Measurements from ENCODE around the gene ERAS. TPM values are rescaled to one million over a fixed set of nuclear protein-coding genes. Genes with fewer than 3 reads are reported as not detected.
A peak's percentile ranks its signal among the peaks of the same experiment; 100 is the strongest.

Gene ERAS
- polyA plus RNA-seq, 1 donor from 2014 or later: 3.6 TPM

- Histone ChIP-seq H3K79me2 (replicated peaks; ENCODE audit: insufficient read depth, low read length) (no peaks in the 10 kb centered on the region), H3K36me3 (ENCODE audit: insufficient read depth, low read length) (no peaks in the 10 kb centered on the region), H3K4me2 (ENCODE audit: low read length) (no peak overlapping the region), H3K9me3 (ENCODE audit: low read length) (no peaks in the 10 kb centered on the region), H3F3A (ENCODE audit: insufficient read depth, low read length, poor library complexity, severe bottlenecking) (no peaks in the 10 kb centered on the region), H4K20me1 (ENCODE audit: insufficient read depth) (no peaks in the 10 kb centered on the region), H3K9ac (ENCODE audit: low read length) (no peak overlapping the region), H3K27ac (ENCODE audit: low read length) (no peak overlapping the region), H3K4me3 (ENCODE audit: low read length) (no peak overlapping the region), H3K9me2 (ENCODE audit: insufficient read depth, low read length) (no peaks in the 10 kb centered on the region), H2AFZ (ENCODE audit: low read depth, low read length) (no peak overlapping the region), H3K27me3 (ENCODE audit: insufficient read depth, low read depth, low read length) (no peaks in the 10 kb centered on the region)
- no peak for TF ChIP-seq TAF1 (IDR thresholded peaks at IDR 0.05; ENCODE audit: low read depth)
- TF ChIP-seq EP300 (conservative IDR thresholded peaks at IDR 0.05; ENCODE audit: poor library complexity, severe bottlenecking): no peak
- TF ChIP-seq POLR2AphosphoS5 (IDR thresholded peaks at IDR 0.05): no peak
Measured at GRCh38 chrX:48798318-48798717, 28.0 kb upstream of the ERAS start.

GRCh38 chrX:48800574-48801279, 25.6 kb upstream of the ERAS start:
- no peaks in the 10 kb centered on the region for H3K36me3 ChIP-seq (ENCODE audit: insufficient read depth, low read length)
- H3K9me2 ChIP-seq (ENCODE audit: insufficient read depth, low read length): no peaks in the 10 kb centered on the region
- H3F3A ChIP-seq (ENCODE audit: insufficient read depth, low read length, poor library complexity, severe bottlenecking): no peaks in the 10 kb centered on the region
- peak overlapping the region; percentile 65 for H2AFZ ChIP-seq (ENCODE audit: low read depth, low read length)
- no peaks in the 10 kb centered on the region for H3K79me2 ChIP-seq (replicated peaks; ENCODE audit: insufficient read depth, low read length)
- H3K9me3 ChIP-seq (ENCODE audit: low read length): no peaks in the 10 kb centered on the region
- H3K9ac ChIP-seq (ENCODE audit: low read length): peak overlapping the region; percentile 81
- H3K4me3 ChIP-seq (ENCODE audit: low read length): peak overlapping the region; percentile 77
- H3K27ac ChIP-seq (ENCODE audit: low read length): peak overlapping the region; percentile 93
- peak overlapping the region; percentile 76 for H3K4me2 ChIP-seq (ENCODE audit: low read length)
- TF ChIP-seq EZH2 (IDR thresholded peaks at IDR 0.05; ENCODE audit: borderline replicate concordance, insufficient read depth, low read length, poor library complexity, severe bottlenecking): no peak
- no peak for TF ChIP-seq MXI1 (conservative IDR thresholded peaks at IDR 0.05; ENCODE audit: poor library complexity, severe bottlenecking)
- no peak for TF ChIP-seq TAF1 (IDR thresholded peaks at IDR 0.05; ENCODE audit: low read depth)
- TF ChIP-seq REST (IDR thresholded peaks at IDR 0.05; ENCODE audit: borderline replicate concordance): peak; percentile 52
- no peak for TF ChIP-seq EP300 (conservative IDR thresholded peaks at IDR 0.05; ENCODE audit: poor library complexity, severe bottlenecking)
- TF ChIP-seq SMC3 (conservative IDR thresholded peaks at IDR 0.05; ENCODE audit: poor library complexity): peak; percentile 42
- peak; percentile 34 for TF ChIP-seq RAD21 (conservative IDR thresholded peaks at IDR 0.05)
- H4K20me1 ChIP-seq (ENCODE audit: insufficient read depth): no peaks in the 10 kb centered on the region
- no peaks in the 10 kb centered on the region for H3K27me3 ChIP-seq (ENCODE audit: insufficient read depth, low read depth, low read length)

GRCh38 chrX:48801280-48802088, 24.8 kb upstream of the ERAS start, which contains the start of gene HDAC6:
TSS of gene HDAC6 (plus strand) at chrX:48802067. CDS start at chrX:48802693, 626 bp downstream.
- no peaks in the 10 kb centered on the region for H3F3A ChIP-seq (ENCODE audit: insufficient read depth, low read length, poor library complexity, severe bottlenecking)
- peak within 1 kb of the TSS; percentile 77 for H3K4me3 ChIP-seq (ENCODE audit: low read length)
- peak; percentile 81 for TF ChIP-seq MXI1 (conservative IDR thresholded peaks at IDR 0.05; ENCODE audit: poor library complexity, severe bottlenecking)
- peak; percentile 77 for TF ChIP-seq EP300 (conservative IDR thresholded peaks at IDR 0.05; ENCODE audit: poor library complexity, severe bottlenecking)
- TF ChIP-seq RAD21 (conservative IDR thresholded peaks at IDR 0.05): no peak
- TF ChIP-seq POLR2AphosphoS5 (IDR thresholded peaks at IDR 0.05): peak; percentile 76
- TF ChIP-seq CTCF (IDR thresholded peaks at IDR 0.05; ENCODE audit: poor library complexity, severe bottlenecking): peak; percentile 15
- H2AFZ ChIP-seq (ENCODE audit: low read depth, low read length): peak within 1 kb of the TSS; percentile 65
- H3K4me2 ChIP-seq (ENCODE audit: low read length): peak within 1 kb of the TSS; percentile 76
- H4K20me1 ChIP-seq (ENCODE audit: insufficient read depth): no peaks in the 10 kb centered on the region
- H3K36me3 ChIP-seq (ENCODE audit: insufficient read depth, low read length): no peaks in the 10 kb centered on the region
- peak within 1 kb of the TSS; percentile 93 for H3K27ac ChIP-seq (ENCODE audit: low read length)
- peak within 1 kb of the TSS; percentile 92 for H3K9ac ChIP-seq (ENCODE audit: low read length)
- H3K9me3 ChIP-seq (ENCODE audit: low read length): no peaks in the 10 kb centered on the region
- no peaks in the 10 kb centered on the region for H3K27me3 ChIP-seq (ENCODE audit: insufficient read depth, low read depth, low read length)
- no peaks in the 10 kb centered on the region for H3K9me2 ChIP-seq (ENCODE audit: insufficient read depth, low read length)
- no peaks in the 10 kb centered on the region for H3K79me2 ChIP-seq (replicated peaks; ENCODE audit: insufficient read depth, low read length)

Data from neural cell (in vitro differentiated cells).